Measurements from ENCODE around the gene WASL.

- no peak for TF ChIP-seq BHLHE40 (IDR thresholded peaks at IDR 0.05; ENCODE audit: borderline replicate concordance)
- TF ChIP-seq SP1 (IDR thresholded peaks at IDR 0.05) = no peak
- TF ChIP-seq PKNOX1 (IDR thresholded peaks at IDR 0.05) = no peak
- no peak for TF ChIP-seq FOXM1 (IDR thresholded peaks at IDR 0.05; ENCODE audit: borderline replicate concordance)
- TF ChIP-seq TARDBP (IDR thresholded peaks at IDR 0.05) = no peak
- TF ChIP-seq ZNF384 (IDR thresholded peaks at IDR 0.05) = no peak
- no peak for TF ChIP-seq FOXK2 (IDR thresholded peaks at IDR 0.05)
- TF ChIP-seq ARNT (IDR thresholded peaks at IDR 0.05) = no peak
- no peak for TF ChIP-seq SUZ12 (IDR thresholded peaks at IDR 0.05)
- TF ChIP-seq HDGF (IDR thresholded peaks at IDR 0.05; ENCODE audit: borderline replicate concordance) = no peak
- no peak for TF ChIP-seq ELF4 (IDR thresholded peaks at IDR 0.05)
- TF ChIP-seq FOXA1 (IDR thresholded peaks at IDR 0.05) = no peak
- TF ChIP-seq NFRKB (IDR thresholded peaks at IDR 0.05) = no peak
Measured at GRCh38 chr7:123711832-123712293, 36.9 kb downstream of the WASL start.

All from HEK293T (cell line).